ENCODE data around the gene BIRC5. TPM values are rescaled to one million over a fixed set of nuclear protein-coding genes. Genes with fewer than 3 reads are reported as not detected.

The BIRC5 gene
- total RNA-seq, 1 experiment from 2014 or later, result 140 TPM

DNA sequence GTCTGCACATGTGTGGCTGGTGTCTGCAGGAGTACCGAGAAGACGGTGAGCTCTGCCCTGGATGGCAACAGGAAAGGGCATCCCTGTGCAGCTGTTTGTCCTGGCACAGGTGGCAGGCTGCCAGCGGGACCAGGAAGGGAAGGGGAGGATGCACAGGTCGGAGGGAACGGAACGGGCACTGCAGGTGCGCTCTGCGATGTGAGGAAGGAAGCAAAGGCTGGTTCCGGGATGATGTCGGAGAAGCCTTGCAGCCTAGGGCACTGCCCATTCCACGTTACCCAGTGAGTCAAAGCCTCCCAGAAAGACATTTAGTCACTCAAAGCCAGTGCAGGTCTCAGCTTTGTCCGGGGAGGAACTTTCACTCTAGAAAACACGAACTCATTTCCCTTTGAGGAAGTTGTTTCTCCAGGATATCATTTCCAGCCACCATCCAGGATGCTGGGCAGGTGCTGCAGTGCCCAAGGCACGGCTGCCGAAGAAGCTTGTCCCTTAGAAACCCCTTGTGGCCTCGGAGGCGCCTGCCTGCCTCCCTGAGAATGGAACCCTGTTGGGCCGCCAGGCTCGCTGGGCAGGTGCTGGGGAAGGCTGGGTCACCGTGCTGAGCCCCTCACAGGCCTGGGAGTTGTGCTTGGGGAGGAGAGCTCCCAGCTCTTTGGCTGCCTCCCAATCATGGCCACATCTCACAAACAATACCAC, 12.9 kb downstream of the BIRC5 start:
- CTCF ChIA-PET, result interaction anchor here (0.9 kb wide), 1 partner anchor 24 kb away, joined by 3 read pairs; no protein-coding TSS in a partner anchor
- Histone ChIP-seq H3K4me1 (ENCODE audit: control insufficient read depth in 1 of 2, insufficient read depth in 2 of 2, low read length in 2 of 2) (no peaks in the 10 kb centered on the region), H3K9ac (ENCODE audit: low read length) (no peak overlapping the region), H3K9me3 (ENCODE audit: control insufficient read depth in 1 of 2, insufficient read depth in 1 of 2, low read depth in 1 of 2, low read length in 2 of 2) (no peaks in the 10 kb centered on the region), H4K20me1 (ENCODE audit: insufficient read depth) (no peaks in the 10 kb centered on the region), H3K4me3 (replicated peaks in 1 of 2; ENCODE audit: low read depth in 1 of 2, low read length in 2 of 2) (no peak overlapping the region), H3K27ac (ENCODE audit: low read depth, low read length) (no peak overlapping the region), H3K9me2 (ENCODE audit: insufficient read depth) (no peaks in the 10 kb centered on the region), H2AFZ (ENCODE audit: low read depth, low read length, poor library complexity, severe bottlenecking) (no peak overlapping the region), H3K36me3 (ENCODE audit: control insufficient read depth in 1 of 2, insufficient read depth in 2 of 2, low read length in 2 of 2) (peaks cover 23 to 28% of the 10 kb centered on the region in 2 experiments), H3K27me3 (ENCODE audit: insufficient read depth, low read length) (no peaks in the 10 kb centered on the region), H3K4me2 (ENCODE audit: low read length) (no peak overlapping the region), H3K79me2 (ENCODE audit: insufficient read depth, low read length) (peaks cover 3% of the 10 kb centered on the region; the same call in 1 of the 2 replicates)
- DNase-seq (ENCODE audit: low read depth, low spot score) (no peak), ATAC-seq (no peak)
- intact Hi-C loops (cut with micrococcal nuclease), result no loop called here
- RAD21 ChIA-PET (ENCODE audit: low non-redundant PET in 1 of 2, low total read pairs in 2 of 2, uncharacterized antibody in 2 of 2, unreplicated experiment in 2 of 2), result interaction anchor here in 1 of 2 experiments (1.7 kb wide), 1 partner anchor 40 kb away, joined by 3 read pairs; the partner anchor contains the start of gene TK1
- no TSS peak for BruUV-seq (replicated peaks)
- TF ChIP-seq JUND (IDR thresholded peaks at IDR 0.05) (no peak), POLR2A (IDR thresholded peaks at IDR 0.05; ENCODE audit: borderline replicate concordance, extremely low read depth, insufficient read depth, insufficient read length) (no peak), CEBPB (IDR thresholded peaks at IDR 0.05; ENCODE audit: low read depth) (no peak), ZFX (IDR thresholded peaks at IDR 0.05) (no peak), EZH2phosphoT487 (IDR thresholded peaks at IDR 0.05; ENCODE audit: borderline replicate concordance) (no peak), ELF1 (IDR thresholded peaks at IDR 0.05; ENCODE audit: borderline replicate concordance, low read depth) (no peak), RAD21 (IDR thresholded peaks at IDR 0.05; ENCODE audit: low read depth) (no peak), SIN3A (IDR thresholded peaks at IDR 0.05; ENCODE audit: low read depth) (no peak), SRF (IDR thresholded peaks at IDR 0.05; ENCODE audit: low read depth) (no peak), EZH2 (IDR thresholded peaks at IDR 0.05) (no peak), SP1 (IDR thresholded peaks at IDR 0.05; ENCODE audit: low read depth) (no peak), POLR2AphosphoS5 (IDR thresholded peaks at IDR 0.05; ENCODE audit: low read depth, low read length) (no peak), EGR1 (IDR thresholded peaks at IDR 0.05; ENCODE audit: low read depth) (no peak), FOSL1 (IDR thresholded peaks at IDR 0.05; ENCODE audit: low read depth) (no peak)
- TF ChIP-seq, protein P1, sequence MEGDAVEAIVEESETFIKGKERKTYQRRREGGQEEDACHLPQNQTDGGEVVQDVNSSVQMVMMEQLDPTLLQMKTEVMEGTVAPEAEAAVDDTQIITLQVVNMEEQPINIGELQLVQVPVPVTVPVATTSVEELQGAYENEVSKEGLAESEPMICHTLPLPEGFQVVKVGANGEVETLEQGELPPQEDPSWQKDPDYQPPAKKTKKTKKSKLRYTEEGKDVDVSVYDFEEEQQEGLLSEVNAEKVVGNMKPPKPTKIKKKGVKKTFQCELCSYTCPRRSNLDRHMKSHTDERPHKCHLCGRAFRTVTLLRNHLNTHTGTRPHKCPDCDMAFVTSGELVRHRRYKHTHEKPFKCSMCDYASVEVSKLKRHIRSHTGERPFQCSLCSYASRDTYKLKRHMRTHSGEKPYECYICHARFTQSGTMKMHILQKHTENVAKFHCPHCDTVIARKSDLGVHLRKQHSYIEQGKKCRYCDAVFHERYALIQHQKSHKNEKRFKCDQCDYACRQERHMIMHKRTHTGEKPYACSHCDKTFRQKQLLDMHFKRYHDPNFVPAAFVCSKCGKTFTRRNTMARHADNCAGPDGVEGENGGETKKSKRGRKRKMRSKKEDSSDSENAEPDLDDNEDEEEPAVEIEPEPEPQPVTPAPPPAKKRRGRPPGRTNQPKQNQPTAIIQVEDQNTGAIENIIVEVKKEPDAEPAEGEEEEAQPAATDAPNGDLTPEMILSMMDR (IDR thresholded peaks at IDR 0.05 in 2 of 3, conservative IDR thresholded peaks at IDR 0.05 in 1 of 3; ENCODE audit: borderline replicate concordance in 1 of 3, insufficient read depth in 1 of 3, low read depth in 2 of 3, low read length in 2 of 3), result no peak
- TF ChIP-seq, protein P2, sequence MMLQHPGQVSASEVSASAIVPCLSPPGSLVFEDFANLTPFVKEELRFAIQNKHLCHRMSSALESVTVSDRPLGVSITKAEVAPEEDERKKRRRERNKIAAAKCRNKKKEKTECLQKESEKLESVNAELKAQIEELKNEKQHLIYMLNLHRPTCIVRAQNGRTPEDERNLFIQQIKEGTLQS (IDR thresholded peaks at IDR 0.05), result no peak
- TF ChIP-seq, protein P3, sequence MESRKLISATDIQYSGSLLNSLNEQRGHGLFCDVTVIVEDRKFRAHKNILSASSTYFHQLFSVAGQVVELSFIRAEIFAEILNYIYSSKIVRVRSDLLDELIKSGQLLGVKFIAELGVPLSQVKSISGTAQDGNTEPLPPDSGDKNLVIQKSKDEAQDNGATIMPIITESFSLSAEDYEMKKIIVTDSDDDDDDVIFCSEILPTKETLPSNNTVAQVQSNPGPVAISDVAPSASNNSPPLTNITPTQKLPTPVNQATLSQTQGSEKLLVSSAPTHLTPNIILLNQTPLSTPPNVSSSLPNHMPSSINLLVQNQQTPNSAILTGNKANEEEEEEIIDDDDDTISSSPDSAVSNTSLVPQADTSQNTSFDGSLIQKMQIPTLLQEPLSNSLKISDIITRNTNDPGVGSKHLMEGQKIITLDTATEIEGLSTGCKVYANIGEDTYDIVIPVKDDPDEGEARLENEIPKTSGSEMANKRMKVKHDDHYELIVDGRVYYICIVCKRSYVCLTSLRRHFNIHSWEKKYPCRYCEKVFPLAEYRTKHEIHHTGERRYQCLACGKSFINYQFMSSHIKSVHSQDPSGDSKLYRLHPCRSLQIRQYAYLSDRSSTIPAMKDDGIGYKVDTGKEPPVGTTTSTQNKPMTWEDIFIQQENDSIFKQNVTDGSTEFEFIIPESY (IDR thresholded peaks at IDR 0.05; ENCODE audit: extremely low read depth, insufficient replicate concordance, low read length), result no peak
- TF ChIP-seq, protein P4, sequence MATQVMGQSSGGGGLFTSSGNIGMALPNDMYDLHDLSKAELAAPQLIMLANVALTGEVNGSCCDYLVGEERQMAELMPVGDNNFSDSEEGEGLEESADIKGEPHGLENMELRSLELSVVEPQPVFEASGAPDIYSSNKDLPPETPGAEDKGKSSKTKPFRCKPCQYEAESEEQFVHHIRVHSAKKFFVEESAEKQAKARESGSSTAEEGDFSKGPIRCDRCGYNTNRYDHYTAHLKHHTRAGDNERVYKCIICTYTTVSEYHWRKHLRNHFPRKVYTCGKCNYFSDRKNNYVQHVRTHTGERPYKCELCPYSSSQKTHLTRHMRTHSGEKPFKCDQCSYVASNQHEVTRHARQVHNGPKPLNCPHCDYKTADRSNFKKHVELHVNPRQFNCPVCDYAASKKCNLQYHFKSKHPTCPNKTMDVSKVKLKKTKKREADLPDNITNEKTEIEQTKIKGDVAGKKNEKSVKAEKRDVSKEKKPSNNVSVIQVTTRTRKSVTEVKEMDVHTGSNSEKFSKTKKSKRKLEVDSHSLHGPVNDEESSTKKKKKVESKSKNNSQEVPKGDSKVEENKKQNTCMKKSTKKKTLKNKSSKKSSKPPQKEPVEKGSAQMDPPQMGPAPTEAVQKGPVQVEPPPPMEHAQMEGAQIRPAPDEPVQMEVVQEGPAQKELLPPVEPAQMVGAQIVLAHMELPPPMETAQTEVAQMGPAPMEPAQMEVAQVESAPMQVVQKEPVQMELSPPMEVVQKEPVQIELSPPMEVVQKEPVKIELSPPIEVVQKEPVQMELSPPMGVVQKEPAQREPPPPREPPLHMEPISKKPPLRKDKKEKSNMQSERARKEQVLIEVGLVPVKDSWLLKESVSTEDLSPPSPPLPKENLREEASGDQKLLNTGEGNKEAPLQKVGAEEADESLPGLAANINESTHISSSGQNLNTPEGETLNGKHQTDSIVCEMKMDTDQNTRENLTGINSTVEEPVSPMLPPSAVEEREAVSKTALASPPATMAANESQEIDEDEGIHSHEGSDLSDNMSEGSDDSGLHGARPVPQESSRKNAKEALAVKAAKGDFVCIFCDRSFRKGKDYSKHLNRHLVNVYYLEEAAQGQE (IDR thresholded peaks at IDR 0.05; ENCODE audit: low read depth), result no peak
- POLR2A ChIA-PET, result interaction anchor here (0.8 to 1.8 kb wide), 2 partner anchors 24 to 40 kb away, joined by 3 to 6 read pairs; partner anchors contain the start of genes AFMID and TK1

All from HCT116 (cell line).